SIG-M5 treated with dmso at 0.1 percent for 504 hours (cell line): ENCODE measurements around the gene SPDEF.

Experiments used
- DNase-seq: peaks from one replicate; lab custom pipeline; 2025; ENCODE audit not compliant: unreplicated experiment; lab: John Stamatoyannopoulos, UW

SPDEF gene

GRCh38 chr6:34546551-34547321 is 9.4 kb downstream of the SPDEF start:
- no peak for DNase-seq

GRCh38 chr6:34544776-34545471 is 11.2 kb downstream of the SPDEF start:
- no peak for DNase-seq

DNA sequence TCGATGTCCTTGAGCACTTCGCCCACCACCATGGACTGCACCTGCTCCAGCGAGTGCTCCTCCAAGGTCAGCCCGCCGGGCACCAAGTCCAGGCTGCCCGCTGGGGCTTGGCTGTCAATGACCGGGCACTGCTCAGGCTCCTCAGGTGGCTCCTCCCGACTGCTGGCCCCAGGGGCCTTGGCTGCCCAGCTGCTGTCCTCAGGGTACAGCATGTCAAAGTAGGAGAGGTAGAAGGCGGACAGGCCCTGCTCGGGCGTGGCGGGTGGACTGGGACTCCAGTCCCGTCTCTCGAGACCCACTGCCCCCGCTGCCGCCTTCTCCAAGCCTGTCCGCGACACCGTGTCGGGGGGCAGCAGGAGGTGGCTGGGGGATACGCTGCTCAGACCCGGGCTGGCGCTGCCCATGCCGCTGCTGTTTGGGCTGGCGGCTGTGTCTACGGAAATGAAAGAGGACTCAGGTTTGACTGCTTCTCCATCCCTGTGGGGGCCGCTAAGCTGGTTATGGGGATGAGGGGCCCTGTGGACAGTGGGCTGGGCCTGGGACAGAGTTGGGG is 12.0 kb downstream of the SPDEF start:
- DNase-seq: no peak

GRCh38 chr6:34543421-34543820 is 12.7 kb downstream of the SPDEF start:
- DNase-seq: no peak

DNA sequence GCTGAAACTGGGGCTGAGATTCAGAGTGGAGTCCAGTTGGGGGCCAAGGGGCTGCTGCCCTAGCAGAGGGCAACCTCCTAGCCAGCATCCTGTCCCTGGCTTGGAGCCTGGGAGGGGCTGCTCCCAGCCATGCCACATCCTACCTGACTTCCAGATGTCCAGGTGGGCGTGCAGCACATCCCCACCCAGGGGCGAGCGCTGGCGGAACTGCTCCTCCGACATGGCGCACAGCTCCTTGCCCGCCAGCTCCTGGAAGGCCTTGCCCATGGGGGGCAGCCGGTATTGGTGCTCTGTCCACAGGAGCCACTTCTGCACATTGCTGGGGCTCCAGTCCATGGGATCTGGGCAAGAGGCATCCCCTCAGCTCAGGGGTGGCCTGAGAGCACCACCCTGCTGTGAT is 15.3 kb downstream of the SPDEF start:
- DNase-seq: no peak

- no peak for DNase-seq
These were observed 15.9 kb downstream of the SPDEF start for GRCh38 chr6:34540222-34540621.

DNA sequence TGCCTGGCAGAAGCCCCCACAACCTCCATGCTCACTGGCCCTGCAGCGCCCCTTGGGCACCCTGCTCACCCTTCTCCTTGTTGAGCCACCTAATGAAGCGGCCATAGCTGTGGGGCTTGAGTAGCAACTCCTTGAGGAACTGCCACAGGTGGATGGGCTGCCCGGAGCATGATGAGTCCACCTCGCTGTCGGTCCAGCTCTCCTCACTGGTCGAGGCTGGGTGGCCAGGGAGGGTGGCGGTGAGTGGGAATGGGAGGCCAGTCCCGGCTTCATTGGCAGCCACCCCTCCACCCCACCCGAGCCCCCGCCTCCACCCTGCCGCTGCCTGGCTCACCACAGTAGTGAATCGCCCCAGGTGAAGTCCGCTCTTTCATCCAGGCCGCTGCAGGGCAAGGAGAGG is 16.9 kb downstream of the SPDEF start:
- DNase-seq: no peak

DNA sequence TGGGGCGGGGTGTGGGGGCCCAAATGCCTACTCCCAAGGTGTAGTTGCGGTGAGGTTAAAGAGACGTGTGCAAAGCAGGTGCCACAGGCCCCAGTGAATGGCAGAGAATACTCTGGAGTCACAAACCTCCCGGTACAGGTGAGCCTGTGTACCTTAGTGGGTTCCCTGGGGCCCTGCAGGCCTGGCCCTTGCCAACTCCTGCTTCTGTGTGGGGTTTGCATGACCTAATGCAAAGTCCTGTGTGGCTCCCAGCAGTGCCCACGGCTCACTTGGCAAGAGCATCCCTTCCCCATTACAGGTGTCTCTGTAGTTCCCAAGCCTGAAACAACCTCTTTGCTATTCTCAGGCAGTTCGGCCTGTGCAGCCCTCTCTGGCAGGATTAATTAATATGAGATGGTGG is 17.5 kb downstream of the SPDEF start:
- no peak for DNase-seq

GRCh38 chr6:34537922-34538550 is 18.1 kb downstream of the SPDEF start:
- DNase-seq: no peak

DNA sequence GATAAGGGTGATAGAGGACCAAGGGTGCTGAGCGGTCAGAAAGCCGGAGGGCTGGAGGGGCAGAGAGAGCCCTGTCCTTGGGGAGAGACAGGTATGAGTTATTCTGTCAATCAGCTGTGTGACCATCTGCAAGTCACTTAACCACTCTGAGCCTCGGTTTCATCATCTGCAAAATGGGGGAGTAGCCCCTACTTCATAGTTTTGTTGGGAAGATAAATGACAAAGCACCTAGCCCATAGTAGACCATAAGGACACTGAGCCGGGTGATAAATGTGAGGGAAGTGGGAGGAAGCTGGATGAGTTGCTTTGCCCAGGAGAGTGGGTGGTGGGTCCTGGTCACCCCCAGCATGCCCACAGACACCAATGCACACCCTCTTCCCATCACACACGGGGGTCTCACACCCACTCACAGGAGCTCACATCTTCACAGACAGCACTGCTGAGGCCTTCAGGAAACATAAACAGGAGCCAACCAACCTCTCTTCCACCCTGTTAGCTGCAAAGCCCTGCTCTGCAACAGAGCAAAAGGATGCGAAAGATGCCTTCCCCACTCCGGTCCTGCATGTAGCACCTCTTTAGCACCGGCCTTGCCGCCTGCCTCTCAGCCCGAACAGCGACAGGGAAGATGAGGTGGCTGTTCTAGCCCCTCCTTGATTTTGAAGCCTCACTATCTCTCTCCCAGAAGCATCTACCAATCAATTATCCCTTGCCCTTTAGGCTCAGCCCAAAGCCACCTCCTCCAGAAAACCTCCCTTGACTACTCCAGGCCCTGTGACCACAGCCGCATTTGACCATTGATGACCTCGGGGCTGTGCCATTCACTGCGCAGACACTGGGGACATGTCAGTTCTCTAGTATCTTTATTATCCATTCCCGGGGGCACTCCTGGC is 18.9 kb downstream of the SPDEF start:
- DNase-seq: no peak

DNA sequence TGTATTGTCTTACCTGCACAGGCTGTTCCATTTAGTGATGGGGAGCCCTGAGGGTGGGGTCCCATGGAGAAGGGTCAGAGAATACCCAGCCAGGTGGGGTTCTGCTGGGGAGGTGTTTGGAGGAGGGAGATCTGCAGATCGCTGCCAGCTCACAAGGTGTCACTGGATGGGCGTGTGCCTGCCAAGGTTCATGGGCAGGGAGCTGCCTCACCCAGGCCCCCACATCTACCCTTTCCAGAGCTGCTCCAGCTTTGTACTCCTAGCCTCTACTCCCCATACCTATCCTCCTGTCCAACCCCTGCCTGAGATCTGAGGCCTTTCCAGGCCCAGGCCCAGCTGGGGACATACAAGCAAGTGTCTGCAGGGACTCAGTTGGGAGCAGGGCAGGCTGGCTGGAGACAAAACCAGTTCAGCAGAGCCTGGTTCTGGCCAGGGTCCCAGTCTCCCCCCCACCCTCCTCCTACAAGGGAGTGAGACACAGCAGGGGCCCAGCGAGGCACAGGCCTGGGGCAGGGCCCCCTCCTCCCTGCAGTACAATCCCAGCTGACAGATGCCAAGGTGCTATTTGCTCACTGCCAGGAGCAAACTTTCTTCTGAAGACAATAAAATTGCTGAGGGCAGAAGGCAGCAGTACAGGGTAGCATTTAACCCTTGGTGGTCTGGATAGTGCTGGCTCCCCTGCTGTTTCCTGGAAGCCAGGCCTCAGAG is 19.7 kb downstream of the SPDEF start:
- no peak for DNase-seq

GRCh38 chr6:34535646-34536045 is 20.5 kb downstream of the SPDEF start:
- no peak for DNase-seq

- no peak for DNase-seq
These were observed 20.9 kb downstream of the SPDEF start for GRCh38 chr6:34535199-34535598.

DNA sequence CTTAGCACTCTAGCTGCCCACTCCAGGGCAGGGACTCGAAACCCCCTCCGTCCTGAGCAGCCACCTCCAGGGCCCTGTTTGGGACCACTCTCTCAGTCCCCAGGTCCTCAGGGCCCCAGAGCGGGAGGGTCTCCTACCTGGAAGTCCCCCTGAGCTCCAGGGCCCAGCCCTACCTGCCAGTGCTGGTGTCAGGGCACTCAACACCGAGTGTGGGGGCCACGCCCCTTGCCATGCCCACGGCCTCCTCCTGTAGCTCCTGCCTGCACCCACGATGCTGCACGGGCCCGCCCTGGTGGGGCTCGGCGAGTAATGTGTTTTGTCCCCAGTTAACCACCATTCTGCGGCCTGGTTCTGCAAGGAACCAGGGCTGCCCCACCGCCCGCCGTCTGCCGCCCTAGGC is 21.5 kb downstream of the SPDEF start:
- DNase-seq: no peak

GRCh38 chr6:34534146-34534545 is 22.0 kb downstream of the SPDEF start:
- no peak for DNase-seq

DNA sequence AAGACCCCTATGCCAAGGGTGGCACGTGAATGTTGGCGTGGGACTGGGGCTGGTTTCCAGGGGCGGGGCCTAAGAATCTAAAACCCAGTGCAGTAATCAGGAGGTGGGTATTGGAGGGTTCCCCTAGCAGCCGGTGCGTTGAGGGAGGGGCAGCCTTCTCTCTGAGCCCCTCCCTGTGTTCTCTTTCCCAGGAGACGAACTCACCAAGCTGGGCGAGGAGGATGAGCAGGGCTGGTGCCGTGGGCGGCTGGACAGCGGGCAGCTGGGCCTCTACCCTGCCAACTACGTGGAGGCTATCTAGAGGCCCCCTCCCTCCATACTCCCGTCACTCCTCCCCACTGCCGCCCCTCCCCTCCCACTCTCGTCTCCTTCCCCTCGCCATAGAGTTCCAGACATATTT is 23.9 kb downstream of the SPDEF start:
- no peak for DNase-seq

DNA sequence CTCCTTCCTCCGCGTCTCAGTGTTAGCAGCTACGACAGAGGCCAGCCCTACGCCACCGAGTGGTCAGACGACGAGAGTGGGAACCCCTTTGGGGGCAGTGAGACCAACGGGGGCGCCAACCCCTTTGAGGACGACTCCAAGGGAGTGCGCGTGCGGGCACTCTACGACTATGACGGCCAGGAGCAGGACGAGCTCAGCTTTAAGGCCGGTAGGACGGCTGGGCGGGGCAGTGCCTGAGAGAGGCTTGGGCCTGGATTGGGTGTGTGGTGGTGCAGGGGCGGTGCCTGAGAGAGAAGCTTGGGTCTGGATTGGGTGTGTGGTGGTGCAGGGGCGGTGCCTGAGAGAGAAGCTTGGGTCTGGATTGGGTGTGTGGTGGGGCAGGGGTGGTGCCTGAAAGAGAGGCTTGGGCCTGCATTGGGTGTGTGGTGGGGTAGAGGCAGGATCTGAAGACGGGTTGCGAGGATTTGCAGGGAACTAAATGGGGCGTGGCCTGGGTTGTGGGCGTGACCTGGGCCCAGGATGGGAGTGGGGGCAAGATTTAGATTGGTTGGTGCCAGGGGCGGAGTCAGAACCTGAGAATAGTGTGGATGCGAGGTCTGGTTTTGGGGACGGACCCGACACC is 24.4 kb downstream of the SPDEF start:
- no peak for DNase-seq

GRCh38 chr6:34530753-34531365 is 25.3 kb downstream of the SPDEF start:
- no peak for DNase-seq

GRCh38 chr6:34529665-34530327 is 26.3 kb downstream of the SPDEF start:
- no peak for DNase-seq
